ENCODE results near the gene NTRK1.

NTRK1 gene

GRCh38 chr1:156845953-156846545, 14.6 kb upstream of the NTRK1 start:
- TF ChIP-seq CREB5 (CRISPR knock-in tag; IDR thresholded peaks at IDR 0.05; ENCODE audit: low read depth) (no peak), ZC3H10 (CRISPR knock-in tag; IDR thresholded peaks at IDR 0.05) (no peak), ZFP30 (CRISPR knock-in tag; IDR thresholded peaks at IDR 0.05) (no peak), ZFP3 (CRISPR knock-in tag; IDR thresholded peaks at IDR 0.05) (no peak), BACH2 (CRISPR knock-in tag; IDR thresholded peaks at IDR 0.05; ENCODE audit: borderline replicate concordance) (no peak), OSR1 (CRISPR knock-in tag; IDR thresholded peaks at IDR 0.05) (no peak), SNAI2 (CRISPR knock-in tag; IDR thresholded peaks at IDR 0.05) (no peak), ISL1 (CRISPR knock-in tag; IDR thresholded peaks at IDR 0.05) (no peak), RARB (CRISPR knock-in tag; IDR thresholded peaks at IDR 0.05) (no peak), ARNTL (CRISPR knock-in tag; IDR thresholded peaks at IDR 0.05; ENCODE audit: borderline replicate concordance, low read depth) (no peak), ZNF70 (CRISPR knock-in tag; IDR thresholded peaks at IDR 0.05) (no peak), GLIS3 (CRISPR knock-in tag; IDR thresholded peaks at IDR 0.05) (no peak), PATZ1 (CRISPR knock-in tag; IDR thresholded peaks at IDR 0.05; ENCODE audit: borderline replicate concordance) (no peak), TOX (CRISPR knock-in tag; IDR thresholded peaks at IDR 0.05; ENCODE audit: borderline replicate concordance) (no peak), CSDC2 (CRISPR knock-in tag; IDR thresholded peaks at IDR 0.05) (no peak), POU6F1 (CRISPR knock-in tag; IDR thresholded peaks at IDR 0.05; ENCODE audit: borderline replicate concordance, low read depth) (no peak), ESRRG (CRISPR knock-in tag; IDR thresholded peaks at IDR 0.05) (no peak)
- no peak for ATAC-seq

GRCh38 chr1:156846643-156847042, 14.0 kb upstream of the NTRK1 start:
- no peak for TF ChIP-seq GLIS3 (CRISPR knock-in tag; IDR thresholded peaks at IDR 0.05)
- no peak for TF ChIP-seq CSDC2 (CRISPR knock-in tag; IDR thresholded peaks at IDR 0.05)
- TF ChIP-seq POU6F1 (CRISPR knock-in tag; IDR thresholded peaks at IDR 0.05; ENCODE audit: borderline replicate concordance, low read depth) = no peak
- no peak for TF ChIP-seq TCF4 (CRISPR knock-in tag; IDR thresholded peaks at IDR 0.05; ENCODE audit: borderline replicate concordance)
- TF ChIP-seq ZC3H10 (CRISPR knock-in tag; IDR thresholded peaks at IDR 0.05) = no peak
- no peak for TF ChIP-seq TSHZ2 (CRISPR knock-in tag; IDR thresholded peaks at IDR 0.05)
- no peak for TF ChIP-seq ZNF8 (CRISPR knock-in tag; IDR thresholded peaks at IDR 0.05)
- TF ChIP-seq ZNF70 (CRISPR knock-in tag; IDR thresholded peaks at IDR 0.05) = no peak
- TF ChIP-seq RARB (CRISPR knock-in tag; IDR thresholded peaks at IDR 0.05) = no peak
- no peak for TF ChIP-seq PPARA (CRISPR knock-in tag; IDR thresholded peaks at IDR 0.05; ENCODE audit: borderline replicate concordance)
- TF ChIP-seq PATZ1 (CRISPR knock-in tag; IDR thresholded peaks at IDR 0.05; ENCODE audit: borderline replicate concordance) = no peak
- no peak for TF ChIP-seq CSRNP3 (CRISPR knock-in tag; IDR thresholded peaks at IDR 0.05)
- TF ChIP-seq OSR1 (CRISPR knock-in tag; IDR thresholded peaks at IDR 0.05) = no peak
- no peak for TF ChIP-seq ZFP30 (CRISPR knock-in tag; IDR thresholded peaks at IDR 0.05)
- TF ChIP-seq ZNF565 (CRISPR knock-in tag; conservative IDR thresholded peaks at IDR 0.05; ENCODE audit: low read depth) = no peak
- no peak for TF ChIP-seq ESRRG (CRISPR knock-in tag; IDR thresholded peaks at IDR 0.05)
- TF ChIP-seq ARNTL (CRISPR knock-in tag; IDR thresholded peaks at IDR 0.05; ENCODE audit: borderline replicate concordance, low read depth) = no peak
- TF ChIP-seq ZFP3 (CRISPR knock-in tag; IDR thresholded peaks at IDR 0.05) = no peak
- TF ChIP-seq SNAI2 (CRISPR knock-in tag; IDR thresholded peaks at IDR 0.05) = no peak
- no peak for TF ChIP-seq BACH2 (CRISPR knock-in tag; IDR thresholded peaks at IDR 0.05; ENCODE audit: borderline replicate concordance)
- ATAC-seq = no peak

Data from SK-N-SH treated with all-trans-retinoic acid at 6 μM for 48 hours (cell line).